ENCODE measurements around the gene TBCB.

DNA sequence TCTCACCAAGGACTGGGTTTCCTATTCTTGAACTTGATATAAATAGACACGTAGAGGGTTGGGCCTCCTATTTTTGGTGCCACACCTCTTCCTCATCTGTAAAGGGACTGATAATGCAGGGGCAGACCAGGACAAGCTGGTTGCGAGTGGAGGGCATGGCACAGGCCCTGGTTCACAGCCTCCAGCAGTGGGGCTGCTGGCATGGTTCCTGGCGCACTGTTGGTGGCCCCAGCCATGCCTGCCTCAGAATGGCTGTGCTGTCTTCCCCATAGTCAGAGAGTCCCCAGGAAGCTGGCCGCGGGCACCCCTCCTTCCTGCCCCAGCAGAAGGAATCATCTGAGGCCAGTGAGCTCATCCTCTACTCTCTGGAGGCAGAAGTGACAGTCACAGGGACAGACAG is 14.8 kb upstream of the TBCB start:
- TF ChIP-seq STAT5B (CRISPR knock-in tag; IDR thresholded peaks at IDR 0.05), result no peak
- no peak for TF ChIP-seq RFX1 (IDR thresholded peaks at IDR 0.05)
- TF ChIP-seq, protein P1, sequence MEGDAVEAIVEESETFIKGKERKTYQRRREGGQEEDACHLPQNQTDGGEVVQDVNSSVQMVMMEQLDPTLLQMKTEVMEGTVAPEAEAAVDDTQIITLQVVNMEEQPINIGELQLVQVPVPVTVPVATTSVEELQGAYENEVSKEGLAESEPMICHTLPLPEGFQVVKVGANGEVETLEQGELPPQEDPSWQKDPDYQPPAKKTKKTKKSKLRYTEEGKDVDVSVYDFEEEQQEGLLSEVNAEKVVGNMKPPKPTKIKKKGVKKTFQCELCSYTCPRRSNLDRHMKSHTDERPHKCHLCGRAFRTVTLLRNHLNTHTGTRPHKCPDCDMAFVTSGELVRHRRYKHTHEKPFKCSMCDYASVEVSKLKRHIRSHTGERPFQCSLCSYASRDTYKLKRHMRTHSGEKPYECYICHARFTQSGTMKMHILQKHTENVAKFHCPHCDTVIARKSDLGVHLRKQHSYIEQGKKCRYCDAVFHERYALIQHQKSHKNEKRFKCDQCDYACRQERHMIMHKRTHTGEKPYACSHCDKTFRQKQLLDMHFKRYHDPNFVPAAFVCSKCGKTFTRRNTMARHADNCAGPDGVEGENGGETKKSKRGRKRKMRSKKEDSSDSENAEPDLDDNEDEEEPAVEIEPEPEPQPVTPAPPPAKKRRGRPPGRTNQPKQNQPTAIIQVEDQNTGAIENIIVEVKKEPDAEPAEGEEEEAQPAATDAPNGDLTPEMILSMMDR (IDR thresholded peaks at IDR 0.05 in 2 of 3, conservative IDR thresholded peaks at IDR 0.05 in 1 of 3; ENCODE audit: insufficient read depth in 2 of 3, low read depth in 1 of 3, low read length in 3 of 3), result no peak
- no peak for TF ChIP-seq TAF7 (tag; IDR thresholded peaks at IDR 0.05)
- TF ChIP-seq RBFOX2 (IDR thresholded peaks at IDR 0.05; ENCODE audit: low read depth, low read length), result no peak

Measured in K562 (cell line).